DMS114 treated with DMSO at 0.1 percent for 48 hours (cell line): Measurements from ENCODE around the gene DPEP1.
A peak's percentile ranks its signal among the peaks of the same experiment; 100 is the strongest.

ENCODE experiments used
- DNase-seq: peaks from one replicate; lab custom pipeline; 2025; ENCODE audit not compliant: unreplicated experiment; lab: John Stamatoyannopoulos, UW

Gene DPEP1

DNA sequence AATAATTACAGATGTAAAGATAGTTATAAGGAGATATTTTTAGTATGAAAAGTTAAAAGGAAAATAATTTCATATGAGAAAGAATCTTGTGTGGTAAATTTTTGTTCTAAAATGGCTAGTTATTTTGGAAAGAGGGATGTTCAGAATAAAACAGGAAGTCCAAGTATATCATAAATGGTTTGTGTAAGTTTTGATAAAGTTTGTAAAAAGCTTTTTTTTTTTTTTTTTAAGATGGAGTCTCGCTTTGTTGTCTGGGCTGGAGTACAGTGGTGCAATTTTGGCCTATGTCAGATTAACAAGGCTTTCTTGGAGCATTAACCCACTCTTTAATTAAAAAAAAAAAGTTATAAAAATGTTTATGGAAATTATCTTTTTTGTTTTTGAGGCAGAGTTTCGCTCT lies 64.8 kb downstream of the DPEP1 start:
- DNase-seq = no peak

DNA sequence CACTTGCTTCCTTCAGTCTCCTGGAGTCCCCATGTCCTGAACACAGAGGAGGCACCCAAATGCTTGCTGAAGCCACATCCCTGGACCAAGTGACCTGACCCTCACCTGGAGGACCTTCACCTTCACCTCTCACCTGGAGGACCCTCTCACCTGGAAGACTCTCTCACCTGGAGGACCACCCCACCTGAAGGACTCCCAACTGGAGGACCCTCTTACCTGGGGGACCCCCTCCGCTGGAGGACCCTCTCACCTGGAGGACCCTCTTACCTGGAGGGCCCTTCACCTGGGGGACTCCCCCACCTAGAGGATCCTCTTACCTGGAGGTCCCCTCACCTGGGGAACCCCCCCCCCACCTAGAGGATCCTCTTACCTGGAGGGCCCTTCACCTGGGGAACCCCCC lies 72.5 kb downstream of the DPEP1 start:
- no peak for DNase-seq

DNA sequence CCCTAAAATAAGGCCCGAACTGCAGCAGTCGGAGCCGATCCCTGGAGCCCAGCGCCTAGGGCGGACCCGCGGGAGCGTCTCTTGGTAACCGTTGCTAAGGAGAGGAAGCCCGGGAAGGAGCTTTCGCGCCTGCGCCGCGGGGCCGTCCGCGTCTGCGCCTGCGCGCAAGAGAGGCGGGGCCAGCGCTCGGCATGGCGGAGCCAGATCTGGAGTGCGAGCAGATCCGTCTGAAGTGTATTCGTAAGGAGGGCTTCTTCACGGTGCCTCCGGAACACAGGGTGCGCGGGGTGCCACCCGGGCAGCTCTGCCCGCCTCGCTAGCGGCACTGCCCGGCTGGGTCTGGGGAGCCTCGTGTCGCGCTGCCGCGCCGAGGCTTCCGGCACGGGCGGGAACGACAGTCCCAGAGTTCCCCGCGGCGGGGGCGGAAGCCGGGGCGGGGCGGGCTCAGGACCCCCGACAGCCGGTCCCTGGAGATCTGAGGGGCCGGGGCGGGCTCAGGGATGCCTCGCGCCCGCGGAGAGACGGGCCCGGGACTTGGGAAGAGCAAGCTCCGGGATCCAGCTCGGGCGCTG lies 73.2 kb downstream of the DPEP1 start, which contains the start of gene CDK10:
CDK10 (plus strand) TSS at position 170 of the 572 bp plus-strand sequence; CDS start at position 192, 22 bp downstream.
- DNase-seq = peak; percentile 76

DNA sequence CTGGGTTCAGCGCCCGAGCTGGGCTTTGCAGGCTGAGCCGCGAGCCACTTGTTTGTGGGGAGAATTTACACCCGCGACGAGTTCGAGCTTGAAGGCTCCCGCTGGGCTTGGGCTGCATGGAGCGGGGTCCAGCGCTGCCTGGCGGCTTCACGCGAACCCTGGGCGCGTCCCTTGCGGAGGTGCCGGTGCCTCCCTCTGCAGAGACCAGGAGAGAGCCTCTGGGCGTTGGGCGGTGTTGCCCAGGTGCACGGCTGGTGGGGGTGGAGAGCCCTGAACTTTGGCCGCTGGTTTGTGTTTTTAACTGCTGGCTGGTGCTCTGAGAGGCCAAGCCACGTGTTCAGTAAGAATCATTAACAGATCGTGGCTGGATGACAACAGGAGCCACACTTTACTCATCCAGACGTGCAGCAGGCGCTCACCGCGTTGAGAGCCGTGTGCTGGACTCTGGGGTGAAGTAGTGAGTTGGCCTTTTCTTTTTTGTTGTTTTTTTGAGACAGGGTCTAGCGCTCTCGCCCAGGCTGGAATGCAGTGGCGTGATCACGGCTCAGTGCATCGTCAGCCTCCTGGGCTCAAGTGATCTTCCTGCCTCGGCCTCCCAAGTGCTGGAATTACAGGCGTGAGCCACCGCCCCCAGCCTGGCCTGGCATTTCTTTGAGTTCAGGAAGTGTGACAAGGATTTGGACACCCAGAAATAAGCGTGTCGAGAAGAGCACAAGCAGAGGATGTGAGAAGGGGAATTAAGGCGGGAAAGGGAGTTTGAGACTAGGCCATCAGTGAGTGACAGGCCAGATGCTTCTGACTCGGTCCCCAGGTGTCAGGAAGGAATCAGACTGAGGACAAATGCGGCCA lies 73.9 kb downstream of the DPEP1 start:
- DNase-seq = no peak
